Activated B cell treated with CpG ODN at 0.5 μM for 24 hours (primary cell): ENCODE measurements around the gene ZNF343. TPM values are rescaled to one million over a fixed set of nuclear protein-coding genes. Genes with fewer than 3 reads are reported as not detected.

Source experiments
- ATAC-seq: fragments of 200-7000 bp; cut with Tn5 transposase; one replicate; pipeline ENCODE4 v1.10.0; 2021; ENCODE audit warnings: low read depth, mild to moderate bottlenecking, moderate library complexity
- CTCF ChIA-PET: fragments of 350-600 bp; sonication (Branson Sonifier 250); formaldehyde crosslinking; loops from one replicate; lab custom pipeline; 2021; ENCODE audit warnings: antibody characterized with exemption; lab: Charles Lee
- POLR2A ChIA-PET: fragments of 350-600 bp; sonication (Branson Sonifier 250); formaldehyde crosslinking; loops from one replicate; lab custom pipeline; 2021; ENCODE audit warnings: antibody characterized with exemption; lab: Charles Lee
- DNase-seq: peaks from one replicate; pipeline ENCODE4 v3.0.0; 2022
- H3K27ac Mint-ChIP-seq: one replicate; pipeline ENCODE4 v1.8.0; 2020; ENCODE audit warnings: mixed read lengths
- H3K27me3 Mint-ChIP-seq: one replicate; pipeline ENCODE4 v1.8.0; 2021; ENCODE audit warnings: mixed read lengths
- H3K36me3 Mint-ChIP-seq: one replicate; pipeline ENCODE4 v1.8.0; 2021; ENCODE audit warnings: low read depth, mixed read lengths
- H3K4me1 Mint-ChIP-seq: one replicate; pipeline ENCODE4 v1.8.0; 2021; ENCODE audit warnings: mixed read lengths
- H3K4me3 Mint-ChIP-seq: one replicate; pipeline ENCODE4 v1.8.0; 2020; ENCODE audit warnings: mild to moderate bottlenecking, mixed read lengths
- H3K9me3 Mint-ChIP-seq: one replicate; pipeline ENCODE4 v1.8.0; 2020; ENCODE audit warnings: mixed read lengths
- intact Hi-C: fragments of 100-400 bp; cut with micrococcal nuclease; formaldehyde crosslinking; loops from one replicate; pipeline ENCODE4 v1.15.1; 2024
- total RNA-seq: library from RNA; stranded (reverse); gene quantifications from 2 replicates; pipeline ENCODE4 v1.2.3, GENCODE V29; 2022
- TF ChIP-seq, protein P1 (sequence below): fragments of 200-600 bp; IDR thresholded peaks from one replicate; pipeline ENCODE4 v1.8.0; 2022; ENCODE audit warnings: antibody characterized with exemption, mild to moderate bottlenecking

The ZNF343 gene
- total RNA-seq, 1 donor from 2014 or later = 16.6 TPM

DNA sequence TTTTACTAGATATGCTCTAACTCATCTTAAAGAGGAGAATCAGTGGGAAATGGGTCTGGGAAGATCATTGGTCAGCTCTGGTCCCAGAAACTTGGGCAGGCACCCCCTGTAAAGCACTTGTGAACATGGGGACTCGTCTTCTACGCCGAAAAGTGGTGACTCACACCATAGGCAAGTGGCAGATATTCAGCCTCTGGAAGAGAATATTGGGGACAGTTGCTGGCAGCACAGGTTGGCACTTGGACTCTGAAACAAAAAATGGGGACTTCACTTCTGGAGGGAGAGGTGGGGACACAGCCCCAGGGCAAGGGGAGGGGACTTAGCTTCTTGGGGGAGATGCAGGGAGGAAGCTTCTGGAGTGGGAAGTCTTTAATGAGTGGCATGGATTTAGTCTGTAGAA lies 11.9 kb upstream of the ZNF343 start:
- CTCF ChIA-PET = interaction anchor here (0.9 to 3.2 kb wide), 5 partner anchors 9 to 43 kb away, joined by 4 to 20 read pairs (median 4); partner anchors contain the start of gene ZNF343
- POLR2A ChIA-PET = no interaction called here
- TF ChIP-seq, protein P1, sequence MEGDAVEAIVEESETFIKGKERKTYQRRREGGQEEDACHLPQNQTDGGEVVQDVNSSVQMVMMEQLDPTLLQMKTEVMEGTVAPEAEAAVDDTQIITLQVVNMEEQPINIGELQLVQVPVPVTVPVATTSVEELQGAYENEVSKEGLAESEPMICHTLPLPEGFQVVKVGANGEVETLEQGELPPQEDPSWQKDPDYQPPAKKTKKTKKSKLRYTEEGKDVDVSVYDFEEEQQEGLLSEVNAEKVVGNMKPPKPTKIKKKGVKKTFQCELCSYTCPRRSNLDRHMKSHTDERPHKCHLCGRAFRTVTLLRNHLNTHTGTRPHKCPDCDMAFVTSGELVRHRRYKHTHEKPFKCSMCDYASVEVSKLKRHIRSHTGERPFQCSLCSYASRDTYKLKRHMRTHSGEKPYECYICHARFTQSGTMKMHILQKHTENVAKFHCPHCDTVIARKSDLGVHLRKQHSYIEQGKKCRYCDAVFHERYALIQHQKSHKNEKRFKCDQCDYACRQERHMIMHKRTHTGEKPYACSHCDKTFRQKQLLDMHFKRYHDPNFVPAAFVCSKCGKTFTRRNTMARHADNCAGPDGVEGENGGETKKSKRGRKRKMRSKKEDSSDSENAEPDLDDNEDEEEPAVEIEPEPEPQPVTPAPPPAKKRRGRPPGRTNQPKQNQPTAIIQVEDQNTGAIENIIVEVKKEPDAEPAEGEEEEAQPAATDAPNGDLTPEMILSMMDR = no peak
- no peak overlapping the region for H3K4me3 Mint-ChIP-seq
- no peaks in the 10 kb centered on the region for H3K9me3 Mint-ChIP-seq
- no peak overlapping the region for H3K27ac Mint-ChIP-seq
- DNase-seq (no peak), ATAC-seq (no peak)
- peaks cover 15% of the 10 kb centered on the region for H3K4me1 Mint-ChIP-seq
- H3K36me3 Mint-ChIP-seq = no peaks in the 10 kb centered on the region
- intact Hi-C loops = loop anchor here (5.0 to 10.0 kb wide), 2 partner anchors 224 to 313 kb away; no protein-coding TSS in a partner anchor
- peaks cover 4% of the 10 kb centered on the region for H3K27me3 Mint-ChIP-seq

DNA sequence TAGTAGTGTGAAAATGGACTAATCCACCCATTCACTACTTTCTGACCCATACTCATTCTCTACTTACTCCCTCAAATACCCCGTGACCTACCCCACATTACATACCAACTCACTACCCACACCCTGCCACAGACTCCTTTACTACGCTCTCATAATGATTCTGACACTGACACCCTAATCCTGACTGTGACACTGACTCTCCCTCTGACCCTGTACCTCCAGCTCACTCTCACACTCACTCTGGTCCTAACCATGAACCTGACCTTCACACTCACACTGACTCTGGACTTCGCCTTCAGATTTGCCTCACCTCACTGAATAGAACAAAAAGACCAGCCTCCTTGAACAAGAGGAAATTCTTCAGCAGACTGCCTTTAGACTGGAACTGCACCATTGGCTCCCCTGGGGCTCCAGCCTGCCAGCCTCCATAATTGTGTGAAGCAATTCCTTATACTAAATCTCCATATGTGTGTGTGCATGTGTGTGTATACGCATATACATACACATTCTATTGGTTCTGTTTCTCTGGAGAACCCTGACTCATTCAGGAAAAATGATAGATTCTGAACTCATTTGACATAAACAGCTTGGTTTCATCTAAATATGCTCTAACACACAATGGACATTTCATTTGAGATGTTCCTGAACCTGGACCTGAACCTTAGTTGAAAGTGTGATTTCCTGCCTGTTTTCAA lies 10.5 kb upstream of the ZNF343 start:
- CTCF ChIA-PET = interaction anchor here (1.4 to 3.2 kb wide), 2 partner anchors 11 to 20 kb away, joined by 4 to 20 read pairs; partner anchors contain the start of gene ZNF343
- no peak for ATAC-seq

DNA sequence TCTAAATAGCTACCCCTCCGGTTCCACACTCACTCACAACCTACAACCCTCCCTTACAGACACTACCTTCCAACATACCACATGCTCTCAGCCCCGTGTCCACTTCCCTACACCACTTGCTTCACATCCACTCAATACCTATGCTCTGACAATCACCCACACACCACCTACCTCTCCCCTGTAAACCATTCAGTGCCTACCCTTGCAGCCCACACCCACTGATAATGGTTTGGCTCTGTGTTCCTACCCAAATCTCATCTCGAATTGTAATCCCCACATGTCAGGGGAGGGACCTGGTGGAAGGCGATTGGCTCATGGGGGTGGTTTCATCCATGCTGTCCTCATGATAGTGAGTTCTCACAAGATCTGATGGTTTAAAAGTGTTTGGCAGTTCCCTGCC lies 9.8 kb upstream of the ZNF343 start:
- TF ChIP-seq, protein P1 = no peak
- Mint-ChIP-seq H3K9me3 (no peaks in the 10 kb centered on the region), H3K27ac (no peak overlapping the region), H3K4me1 (peaks cover 3% of the 10 kb centered on the region), H3K36me3 (no peaks in the 10 kb centered on the region), H3K27me3 (peaks cover 7% of the 10 kb centered on the region), H3K4me3 (no peak overlapping the region)
- no peak for ATAC-seq
- ChIA-PET CTCF (no interaction called here), POLR2A (no interaction called here)
- DNase-seq = no peak
- intact Hi-C loops = no loop called here

More for the DNA sequence above, 10.5 kb upstream of the ZNF343 start:
- Mint-ChIP-seq H3K9me3 (no peaks in the 10 kb centered on the region), H3K4me3 (no peak overlapping the region), H3K27me3 (peaks cover 4% of the 10 kb centered on the region), H3K27ac (no peak overlapping the region), H3K36me3 (no peaks in the 10 kb centered on the region), H3K4me1 (peaks cover 7% of the 10 kb centered on the region)
- intact Hi-C loops = no loop called here
- TF ChIP-seq, protein P1 = no peak
- no peak for DNase-seq
- POLR2A ChIA-PET = no interaction called here

DNA sequence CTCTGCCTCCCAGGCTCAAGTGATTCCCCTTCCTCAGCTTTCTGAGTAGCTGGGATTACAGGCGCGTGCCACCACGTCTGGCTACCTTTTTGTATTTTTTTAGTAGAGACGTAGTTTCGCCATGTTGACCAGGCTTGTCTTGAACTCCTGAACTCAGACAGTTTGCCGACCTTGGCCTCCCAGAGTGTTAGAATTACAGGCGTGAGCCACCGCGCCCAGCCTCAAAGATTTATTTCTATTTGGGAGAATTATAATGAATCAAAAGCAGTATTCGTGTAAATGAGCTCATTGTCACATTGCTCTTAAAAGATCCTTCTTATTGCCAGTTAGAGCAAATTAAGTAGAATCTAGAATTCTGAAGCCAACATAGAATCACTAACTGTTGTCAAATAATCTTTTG lies 9.4 kb upstream of the ZNF343 start:
- Mint-ChIP-seq H3K36me3 (no peaks in the 10 kb centered on the region), H3K4me1 (peaks cover 3% of the 10 kb centered on the region), H3K4me3 (no peak overlapping the region), H3K27me3 (peaks cover 7% of the 10 kb centered on the region), H3K27ac (no peak overlapping the region), H3K9me3 (no peaks in the 10 kb centered on the region)
- TF ChIP-seq, protein P1 = no peak
- intact Hi-C loops = no loop called here
- DNase-seq (no peak), ATAC-seq (no peak)
- ChIA-PET POLR2A (interaction anchor here (0.7 kb wide), 1 partner anchor 48 kb away, joined by 3 read pairs; the partner anchor contains the start of gene SNRPB), CTCF (no interaction called here)

DNA sequence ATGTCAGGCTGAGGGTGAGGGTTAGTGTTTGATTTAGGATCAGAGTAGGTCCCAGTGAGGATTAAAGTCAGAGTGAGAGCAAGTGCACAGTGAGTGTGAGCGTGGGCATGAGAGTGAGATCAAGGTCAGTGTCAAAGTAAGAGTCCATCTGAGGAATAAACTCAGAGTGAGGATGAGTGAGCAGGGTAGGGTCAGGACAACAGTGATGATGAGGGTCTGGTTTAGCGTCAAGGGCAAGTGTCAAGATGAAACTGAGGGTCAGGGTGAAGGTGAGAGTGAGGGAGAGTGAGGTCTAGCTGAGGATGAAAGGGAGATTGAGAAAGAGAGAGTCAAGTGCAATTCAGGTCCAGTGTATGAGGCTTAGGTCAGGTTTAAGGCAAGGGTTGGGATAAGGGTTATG lies 7.7 kb upstream of the ZNF343 start:
- intact Hi-C loops = no loop called here
- CTCF ChIA-PET = no interaction called here

More for the DNA sequence above, 7.7 kb upstream of the ZNF343 start:
- Mint-ChIP-seq H3K4me1 (peaks cover under 1% of the 10 kb centered on the region), H3K9me3 (no peaks in the 10 kb centered on the region), H3K36me3 (no peaks in the 10 kb centered on the region), H3K4me3 (no peak overlapping the region), H3K27ac (no peak overlapping the region), H3K27me3 (peaks cover 12% of the 10 kb centered on the region)
- DNase-seq (no peak), ATAC-seq (no peak)
- TF ChIP-seq, protein P1 = no peak
- POLR2A ChIA-PET = no interaction called here
